SU-DHL-6 (cell line): Measurements from ENCODE around the gene SH3BP5.

Experiments
- H2AFZ ChIP-seq: fragments of 200-600 bp; sonication (generic); 2 replicates; pipeline ENCODE4 v1.6.1; 2014; ENCODE audit warnings: low read depth, mild to moderate bottlenecking, moderate library complexity, mixed read lengths, antibody characterized with exemption, low read length; ENCODE audit not compliant: severe bottlenecking
- H3F3A ChIP-seq: fragments of 200-600 bp; shearing (Covaris generic); 2 replicates; pipeline ENCODE4 v1.6.0; 2016; ENCODE audit warnings: antibody characterized with exemption, mild to moderate bottlenecking; ENCODE audit not compliant: insufficient read depth
- H3K27ac ChIP-seq: fragments of 200-600 bp; sonication (generic); 2 replicates; pipeline ENCODE4 v1.5.1; 2016; ENCODE audit warnings: low read depth, mild to moderate bottlenecking, low read length, moderate library complexity, mixed read lengths
- H3K27me3 ChIP-seq: fragments of 200-600 bp; sonication (generic), shearing (Covaris generic); 2 replicates; pipeline ENCODE4 v1.6.0; 2014; ENCODE audit warnings: mild to moderate bottlenecking, low read length
- H3K36me3 ChIP-seq: fragments of 200-600 bp; sonication (generic); 2 replicates; pipeline ENCODE4 v1.6.1; 2014; ENCODE audit warnings: mild to moderate bottlenecking, low read length, mixed read lengths
- H3K4me2 ChIP-seq: fragments of 300-600, 200-600 bp; shearing (Covaris generic), sonication (generic); 2 replicates; pipeline ENCODE4 v1.6.0; 2014; ENCODE audit warnings: low read length, low read depth, mild to moderate bottlenecking; ENCODE audit not compliant: poor library complexity, severe bottlenecking
- H3K4me3 ChIP-seq: fragments of 200-600 bp; sonication (generic); 2 replicates; pipeline ENCODE4 v1.5.1; 2014; ENCODE audit warnings: antibody characterized with exemption, low read length, mild to moderate bottlenecking, mixed read lengths; ENCODE audit not compliant: insufficient read depth, poor library complexity, severe bottlenecking
- H3K79me2 ChIP-seq: fragments of 200-600 bp; sonication (generic); 2 replicates; pipeline ENCODE4 v1.6.1; 2014; ENCODE audit warnings: mild to moderate bottlenecking, low read length, moderate library complexity; ENCODE audit not compliant: insufficient read depth
- H3K9ac ChIP-seq: fragments of 200-600 bp; sonication (generic); 2 replicates; pipeline ENCODE4 v1.7.0; 2014; ENCODE audit warnings: mild to moderate bottlenecking, low read length
- H3K9me2 ChIP-seq: fragments of 200-600 bp; sonication (generic); replicated peaks from 2 replicates; pipeline ENCODE4 v1.6.1; 2014; ENCODE audit warnings: low read length; ENCODE audit not compliant: insufficient read depth
- H3K9me3 ChIP-seq: fragments of 200-600 bp; sonication (generic); 2 replicates; pipeline ENCODE4 v1.6.1; 2014; ENCODE audit warnings: low read length, mixed read lengths; ENCODE audit not compliant: insufficient read depth
- H4K20me1 ChIP-seq: fragments of 200-600 bp; sonication (generic); 2 replicates; pipeline ENCODE4 v1.6.1; 2014; ENCODE audit warnings: low read depth, mild to moderate bottlenecking, antibody characterized with exemption, low read length, moderate library complexity, mixed read lengths
- EZH2phosphoT487 ChIP-seq: fragments of 200-600 bp; sonication (generic), shearing (Covaris generic); conservative IDR thresholded peaks from 2 replicates; pipeline ENCODE4 v1.6.1; 2018; ENCODE audit warnings: mild to moderate bottlenecking, antibody characterized with exemption, low read length, moderate library complexity, mixed read lengths
- TF ChIP-seq, protein P1 (sequence below): fragments of 200-600 bp; sonication (generic); IDR thresholded peaks from one replicate; pipeline ENCODE4 v1.5.1; 2017; ENCODE audit warnings: antibody characterized with exemption, mild to moderate bottlenecking, low read length, moderate library complexity; ENCODE audit not compliant: insufficient read depth, poor library complexity, severe bottlenecking

SH3BP5 gene

DNA sequence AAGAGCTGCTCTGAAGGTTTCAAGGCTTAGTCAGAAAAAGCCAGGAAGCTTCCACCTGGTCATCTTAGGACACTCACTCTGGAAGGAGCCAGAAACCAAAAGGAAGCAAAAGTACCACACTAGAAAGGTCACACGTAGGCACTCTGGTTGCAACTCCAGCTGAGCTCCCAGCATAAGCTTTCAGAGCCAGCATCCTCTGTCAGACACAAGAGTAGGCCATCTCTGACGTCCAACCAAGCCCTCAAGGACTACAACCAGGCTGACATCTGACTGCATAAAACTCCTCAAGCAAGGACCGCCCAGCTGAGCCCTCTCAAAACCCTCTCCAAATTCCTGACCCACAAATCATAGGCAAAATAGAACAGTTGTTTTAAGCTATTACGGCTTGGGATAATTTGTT lies 12.8 kb downstream of the SH3BP5 start:
- Histone ChIP-seq H3K9ac (no peak overlapping the region), H3K79me2 (no peaks in the 10 kb centered on the region), H3K27me3 (no peaks in the 10 kb centered on the region), H3K36me3 (no peaks in the 10 kb centered on the region), H3K9me2 (no peaks in the 10 kb centered on the region), H3F3A (no peaks in the 10 kb centered on the region), H4K20me1 (no peaks in the 10 kb centered on the region), H3K27ac (no peak overlapping the region), H2AFZ (no peak overlapping the region), H3K9me3 (no peaks in the 10 kb centered on the region), H3K4me2 (no peak overlapping the region), H3K4me3 (no peak overlapping the region)
- TF ChIP-seq, protein P1, sequence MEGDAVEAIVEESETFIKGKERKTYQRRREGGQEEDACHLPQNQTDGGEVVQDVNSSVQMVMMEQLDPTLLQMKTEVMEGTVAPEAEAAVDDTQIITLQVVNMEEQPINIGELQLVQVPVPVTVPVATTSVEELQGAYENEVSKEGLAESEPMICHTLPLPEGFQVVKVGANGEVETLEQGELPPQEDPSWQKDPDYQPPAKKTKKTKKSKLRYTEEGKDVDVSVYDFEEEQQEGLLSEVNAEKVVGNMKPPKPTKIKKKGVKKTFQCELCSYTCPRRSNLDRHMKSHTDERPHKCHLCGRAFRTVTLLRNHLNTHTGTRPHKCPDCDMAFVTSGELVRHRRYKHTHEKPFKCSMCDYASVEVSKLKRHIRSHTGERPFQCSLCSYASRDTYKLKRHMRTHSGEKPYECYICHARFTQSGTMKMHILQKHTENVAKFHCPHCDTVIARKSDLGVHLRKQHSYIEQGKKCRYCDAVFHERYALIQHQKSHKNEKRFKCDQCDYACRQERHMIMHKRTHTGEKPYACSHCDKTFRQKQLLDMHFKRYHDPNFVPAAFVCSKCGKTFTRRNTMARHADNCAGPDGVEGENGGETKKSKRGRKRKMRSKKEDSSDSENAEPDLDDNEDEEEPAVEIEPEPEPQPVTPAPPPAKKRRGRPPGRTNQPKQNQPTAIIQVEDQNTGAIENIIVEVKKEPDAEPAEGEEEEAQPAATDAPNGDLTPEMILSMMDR, result no peak
- no peak for TF ChIP-seq EZH2phosphoT487

DNA sequence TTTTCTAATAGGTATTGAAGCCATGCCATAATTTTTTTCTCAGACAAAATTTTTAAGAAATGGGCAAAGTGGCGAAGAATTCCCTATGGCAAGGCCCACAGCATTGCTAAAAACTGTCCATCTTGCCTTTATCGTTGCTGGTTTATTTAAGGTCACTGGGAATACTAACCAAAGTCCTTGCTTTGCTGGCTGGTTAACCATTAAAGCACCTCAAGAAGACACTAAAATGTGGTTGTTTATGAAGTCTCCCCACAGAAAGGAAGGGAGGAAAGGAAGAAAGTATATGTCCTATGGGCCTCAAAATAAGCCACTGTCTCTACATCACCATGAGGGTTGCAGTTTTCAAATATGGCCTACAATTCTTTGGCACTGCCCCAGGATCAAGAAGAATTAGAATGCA lies 13.2 kb downstream of the SH3BP5 start:
- H3K9me3 ChIP-seq, result no peaks in the 10 kb centered on the region
- no peaks in the 10 kb centered on the region for H3K27me3 ChIP-seq
- H4K20me1 ChIP-seq, result no peaks in the 10 kb centered on the region
- no peak overlapping the region for H3K9ac ChIP-seq
- H3F3A ChIP-seq, result no peaks in the 10 kb centered on the region
- no peaks in the 10 kb centered on the region for H3K36me3 ChIP-seq
- H3K27ac ChIP-seq, result no peak overlapping the region
- no peak overlapping the region for H3K4me2 ChIP-seq
- H3K79me2 ChIP-seq, result no peaks in the 10 kb centered on the region
- no peaks in the 10 kb centered on the region for H3K9me2 ChIP-seq
- TF ChIP-seq, protein P1, result no peak
- TF ChIP-seq EZH2phosphoT487, result no peak
- no peak overlapping the region for H2AFZ ChIP-seq
- no peak overlapping the region for H3K4me3 ChIP-seq

DNA sequence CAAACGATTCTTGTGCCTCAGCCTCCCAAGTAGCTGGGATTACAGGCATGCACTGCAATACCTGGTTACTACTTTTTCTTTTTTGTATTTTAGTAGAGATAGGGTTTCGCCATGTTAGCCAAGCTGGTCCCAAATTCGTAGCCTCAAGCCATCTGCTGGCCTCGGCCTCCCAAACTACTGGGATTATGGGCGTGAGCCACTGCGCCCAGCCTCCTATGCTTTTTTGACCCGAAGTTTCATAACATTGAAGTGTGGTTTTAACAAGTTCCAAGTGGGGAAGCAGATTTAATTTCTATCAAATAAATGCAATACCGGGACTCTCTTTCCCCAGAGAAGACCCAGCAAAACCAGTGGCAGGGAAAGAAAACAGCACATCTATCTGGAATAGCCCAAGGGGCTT lies 13.7 kb downstream of the SH3BP5 start:
- Histone ChIP-seq H3K9ac (no peak overlapping the region), H3K27ac (no peak overlapping the region), H3K4me3 (no peak overlapping the region), H3K9me2 (no peaks in the 10 kb centered on the region), H4K20me1 (no peaks in the 10 kb centered on the region), H2AFZ (no peak overlapping the region), H3K4me2 (no peak overlapping the region), H3K27me3 (no peaks in the 10 kb centered on the region), H3F3A (no peaks in the 10 kb centered on the region), H3K9me3 (no peaks in the 10 kb centered on the region), H3K36me3 (no peaks in the 10 kb centered on the region), H3K79me2 (no peaks in the 10 kb centered on the region)
- TF ChIP-seq, protein P1, result no peak
- TF ChIP-seq EZH2phosphoT487, result no peak

DNA sequence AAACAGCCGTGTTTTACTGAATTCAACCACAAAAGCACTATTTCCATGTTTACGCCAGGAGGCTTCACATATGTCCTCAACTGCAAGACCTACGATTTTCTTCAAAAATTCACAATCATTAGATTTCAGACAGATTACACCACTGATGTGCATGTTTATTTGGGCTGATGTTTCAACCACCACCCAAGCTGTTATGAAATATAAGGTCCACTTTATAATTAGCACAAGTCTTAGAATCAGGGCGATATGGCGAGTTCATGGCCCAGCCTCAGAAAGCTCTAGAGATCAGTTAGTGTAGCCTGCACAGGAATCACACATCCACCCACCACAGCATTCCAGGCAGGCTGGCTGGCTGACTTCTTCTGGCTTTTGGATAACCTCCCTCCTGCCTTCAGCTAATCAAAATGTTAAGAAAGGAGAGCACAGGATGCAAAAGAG lies 15.4 kb downstream of the SH3BP5 start:
- H4K20me1 ChIP-seq, result no peaks in the 10 kb centered on the region
- H3K27ac ChIP-seq, result no peak overlapping the region
- no peak overlapping the region for H2AFZ ChIP-seq
- H3K9ac ChIP-seq, result no peak overlapping the region
- H3F3A ChIP-seq, result no peaks in the 10 kb centered on the region
- H3K27me3 ChIP-seq, result no peaks in the 10 kb centered on the region
- TF ChIP-seq EZH2phosphoT487, result no peak
- TF ChIP-seq, protein P1, result no peak
- H3K79me2 ChIP-seq, result no peaks in the 10 kb centered on the region
- H3K36me3 ChIP-seq, result no peaks in the 10 kb centered on the region
- no peaks in the 10 kb centered on the region for H3K9me3 ChIP-seq
- H3K9me2 ChIP-seq, result no peaks in the 10 kb centered on the region
- H3K4me2 ChIP-seq, result no peak overlapping the region
- H3K4me3 ChIP-seq, result no peak overlapping the region
